ENCODE measurements around the gene NUTM2E. TPM values are rescaled to one million over a fixed set of nuclear protein-coding genes. Genes with fewer than 3 reads are reported as not detected.
"Not testable (repeated sequence)": the region's sequence is repeated elsewhere in the genome, so short reads cannot be mapped to it uniquely, and the experiment has no call there.

The NUTM2E gene, protein sequence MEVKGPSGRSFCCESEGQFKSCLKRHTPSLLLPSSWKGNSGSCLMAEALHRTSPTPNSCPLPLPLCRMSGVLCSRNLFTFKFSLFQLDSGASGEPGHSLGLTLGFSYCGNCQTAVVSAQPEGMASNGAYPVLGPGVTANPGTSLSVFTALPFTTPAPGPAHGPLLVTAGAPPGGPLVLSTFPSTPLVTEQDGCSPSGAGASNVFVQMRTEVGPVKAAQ (N-terminal part only)
- total RNA-seq (under 1 TPM in 4 of 7 donors, not detected in 3; 0.12 to 0.31 (median 0.26) TPM), polyA plus RNA-seq (under 1 TPM; 0.30 to 0.53 TPM)
- long read RNA-seq, donor 1 = 0 reads
- long read RNA-seq, donor 2 = 0 reads
- long read RNA-seq, donor 3 = 0 reads

GRCh38 chr10:79826496-79827215 is at the start of gene NUTM2E:
Gene NUTM2E (plus strand): TSS chr10:79826739. CDS start chr10:79841741, 15,002 bp downstream.
- H3K36me3 ChIP-seq; H3K27me3 ChIP-seq; H3K4me1 ChIP-seq (ENCODE audit: insufficient read depth); H3K9me3 ChIP-seq; intact Hi-C loops (cut with DNase I): not testable (repeated sequence)
- H3K4me3 ChIP-seq = peak within 1 kb of the TSS; percentile 62
- TF ChIP-seq POLR2A (IDR thresholded peaks at IDR 0.05) = peak; percentile 58
- peak within 1 kb of the TSS; percentile 75 to 80 for H3K27ac ChIP-seq
- peak; percentile 73 to 85 (median 82) for DNase-seq
- WGBS, 3 donors = 0% methylated on average over 6 to 57 of the region's 78 CpGs

DNA sequence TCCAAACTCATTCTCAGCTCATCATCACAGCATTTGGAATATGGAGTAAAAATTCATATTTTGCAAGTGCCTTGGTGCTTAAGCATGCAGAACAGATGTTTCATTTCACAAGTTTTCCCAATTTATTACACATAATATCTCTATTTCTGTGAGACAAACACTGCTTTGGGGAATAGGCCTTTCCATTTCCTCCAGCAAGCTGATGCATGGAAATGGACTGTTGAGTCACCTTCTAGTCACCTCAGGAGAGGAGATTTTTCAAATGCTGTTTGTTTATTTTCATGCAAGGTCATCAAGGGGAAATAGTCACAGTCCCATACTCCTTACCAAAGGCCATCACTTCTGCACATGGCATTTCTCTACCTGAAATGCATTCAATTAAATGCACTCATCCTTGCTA is 48.5 kb upstream of the NUTM2E start:
- H3K9me3 ChIP-seq; H3K4me1 ChIP-seq (ENCODE audit: insufficient read depth); intact Hi-C loops (cut with DNase I); H3K4me3 ChIP-seq; DNase-seq; H3K27me3 ChIP-seq; H3K27ac ChIP-seq; H3K36me3 ChIP-seq: not testable (repeated sequence)

DNA sequence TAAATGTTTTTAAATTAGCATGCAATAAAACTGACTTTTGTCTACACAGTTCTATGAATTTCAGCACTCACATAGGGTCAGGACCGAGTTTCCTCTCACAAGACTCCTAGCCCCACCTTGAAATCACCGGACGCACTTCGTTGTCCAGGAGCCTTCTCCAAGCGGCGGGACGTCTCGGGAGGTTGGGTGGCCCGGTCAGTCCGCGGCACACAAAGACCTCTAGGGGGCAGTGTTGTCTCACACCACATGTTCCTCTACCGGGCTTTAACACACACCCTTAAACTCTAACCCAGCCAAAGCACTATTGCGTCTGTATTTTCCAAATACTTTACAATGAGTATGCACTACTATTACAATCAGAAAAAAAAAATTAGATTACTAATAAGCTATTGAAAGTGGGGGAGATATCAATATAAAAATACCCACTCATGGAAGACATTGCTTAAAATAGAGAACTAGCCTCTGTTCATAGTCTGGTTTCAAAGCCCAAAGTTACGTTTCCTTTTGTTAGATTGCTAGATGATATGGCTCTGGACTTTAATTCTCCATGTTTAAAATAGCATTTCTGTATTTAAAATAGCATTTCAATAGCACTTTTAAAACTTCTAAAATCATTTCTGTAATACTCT is 47.1 kb upstream of the NUTM2E start:
- H3K36me3 ChIP-seq; H3K27me3 ChIP-seq; H3K9me3 ChIP-seq; intact Hi-C loops (cut with DNase I); H3K4me3 ChIP-seq; H3K27ac ChIP-seq; H3K4me1 ChIP-seq (ENCODE audit: insufficient read depth): not testable (repeated sequence)
- TF ChIP-seq, protein P1, sequence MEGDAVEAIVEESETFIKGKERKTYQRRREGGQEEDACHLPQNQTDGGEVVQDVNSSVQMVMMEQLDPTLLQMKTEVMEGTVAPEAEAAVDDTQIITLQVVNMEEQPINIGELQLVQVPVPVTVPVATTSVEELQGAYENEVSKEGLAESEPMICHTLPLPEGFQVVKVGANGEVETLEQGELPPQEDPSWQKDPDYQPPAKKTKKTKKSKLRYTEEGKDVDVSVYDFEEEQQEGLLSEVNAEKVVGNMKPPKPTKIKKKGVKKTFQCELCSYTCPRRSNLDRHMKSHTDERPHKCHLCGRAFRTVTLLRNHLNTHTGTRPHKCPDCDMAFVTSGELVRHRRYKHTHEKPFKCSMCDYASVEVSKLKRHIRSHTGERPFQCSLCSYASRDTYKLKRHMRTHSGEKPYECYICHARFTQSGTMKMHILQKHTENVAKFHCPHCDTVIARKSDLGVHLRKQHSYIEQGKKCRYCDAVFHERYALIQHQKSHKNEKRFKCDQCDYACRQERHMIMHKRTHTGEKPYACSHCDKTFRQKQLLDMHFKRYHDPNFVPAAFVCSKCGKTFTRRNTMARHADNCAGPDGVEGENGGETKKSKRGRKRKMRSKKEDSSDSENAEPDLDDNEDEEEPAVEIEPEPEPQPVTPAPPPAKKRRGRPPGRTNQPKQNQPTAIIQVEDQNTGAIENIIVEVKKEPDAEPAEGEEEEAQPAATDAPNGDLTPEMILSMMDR (IDR thresholded peaks at IDR 0.05) = peak in 1 of 3 donors; percentile 36
- DNase-seq = peak; percentile 59 to 77 (median 71)
- WGBS, 3 donors = 2 to 6% (median 3%) methylated on average over 13 to 14 of the region's 14 CpGs

GRCh38 chr10:79779992-79780391 is 46.5 kb upstream of the NUTM2E start:
- H3K4me3 ChIP-seq; H3K9me3 ChIP-seq; H3K4me1 ChIP-seq (ENCODE audit: insufficient read depth); H3K36me3 ChIP-seq; DNase-seq; intact Hi-C loops (cut with DNase I); H3K27me3 ChIP-seq; H3K27ac ChIP-seq: not testable (repeated sequence)
- 36 to 80% (median 58%) methylated on average over 1 of the region's 2 CpGs for WGBS, 3 donors

GRCh38 chr10:79781584-79781983 is 45.0 kb upstream of the NUTM2E start:
- intact Hi-C loops (cut with DNase I); H3K4me1 ChIP-seq (ENCODE audit: insufficient read depth); H3K9me3 ChIP-seq; DNase-seq; H3K27ac ChIP-seq; H3K4me3 ChIP-seq; H3K36me3 ChIP-seq; H3K27me3 ChIP-seq: not testable (repeated sequence)
- WGBS, 3 donors = 92 to 94% (median 94%) methylated on average over 3 of the region's 3 CpGs

DNA sequence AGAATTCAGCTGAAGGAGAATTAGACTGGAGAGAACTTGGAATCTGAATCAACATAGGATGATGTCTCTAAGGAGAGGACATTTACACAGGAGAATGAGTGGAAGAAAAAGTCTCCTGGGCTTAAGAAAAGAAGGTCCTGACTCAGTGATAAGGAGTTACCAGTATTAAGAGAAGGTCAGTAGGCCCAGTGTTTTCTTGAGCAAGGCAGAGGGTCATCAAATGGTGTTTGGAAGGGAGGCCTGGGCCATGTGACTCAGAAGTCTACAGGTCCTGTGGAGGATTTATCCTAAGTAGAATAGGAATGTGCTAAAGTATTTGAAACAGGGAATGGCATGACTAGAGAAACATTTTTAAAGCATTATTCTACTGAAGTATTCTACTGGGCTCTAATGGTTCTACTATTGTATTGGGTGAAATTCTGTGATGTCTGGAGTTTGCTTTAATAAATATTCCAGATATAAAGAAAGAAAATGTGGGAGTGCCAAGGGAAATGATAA is 39.0 kb upstream of the NUTM2E start:
- H3K36me3 ChIP-seq; DNase-seq; intact Hi-C loops (cut with DNase I); H3K4me3 ChIP-seq; H3K27ac ChIP-seq; H3K27me3 ChIP-seq; H3K9me3 ChIP-seq; H3K4me1 ChIP-seq (ENCODE audit: insufficient read depth): not testable (repeated sequence)

DNA sequence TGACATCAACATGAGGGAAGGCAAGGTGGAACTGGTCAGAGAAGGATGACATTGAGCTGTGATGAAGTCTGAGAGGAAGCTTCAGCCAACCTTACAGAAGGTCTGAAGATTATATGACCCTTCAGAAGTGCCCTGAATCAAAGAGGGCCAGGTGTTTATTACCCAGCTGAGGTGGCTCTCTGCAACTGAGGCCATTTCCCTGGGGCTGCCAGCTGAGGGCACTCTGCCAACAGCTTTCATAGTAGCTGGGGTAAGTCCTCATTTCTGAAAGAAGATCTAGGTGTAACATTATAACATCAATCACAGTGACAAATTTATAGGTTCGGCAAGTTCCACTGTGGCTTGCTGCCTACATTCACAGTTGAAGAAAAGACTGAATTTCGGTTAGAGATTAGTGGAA is 37.2 kb upstream of the NUTM2E start:
- H3K36me3 ChIP-seq; H3K27me3 ChIP-seq; H3K27ac ChIP-seq; H3K4me1 ChIP-seq (ENCODE audit: insufficient read depth); DNase-seq; H3K4me3 ChIP-seq; H3K9me3 ChIP-seq; intact Hi-C loops (cut with DNase I): not testable (repeated sequence)
- WGBS, 3 donors = 82 to 95% methylated on average over 1 to 2 of the region's 2 CpGs; no CpG with 5 or more reads in 1 of the 3 donors

GRCh38 chr10:79791906-79792517 is 34.5 kb upstream of the NUTM2E start:
- H3K4me1 ChIP-seq (ENCODE audit: insufficient read depth); DNase-seq; H3K27me3 ChIP-seq; H3K36me3 ChIP-seq; H3K9me3 ChIP-seq; intact Hi-C loops (cut with DNase I); H3K4me3 ChIP-seq; H3K27ac ChIP-seq: not testable (repeated sequence)
- WGBS, 3 donors = 95 to 100% (median 99%) methylated on average over 3 of the region's 4 CpGs

- H3K4me3 ChIP-seq; H3K4me1 ChIP-seq (ENCODE audit: insufficient read depth); H3K27ac ChIP-seq; H3K27me3 ChIP-seq; H3K9me3 ChIP-seq; H3K36me3 ChIP-seq; intact Hi-C loops (cut with DNase I); DNase-seq: not testable (repeated sequence)
- 40% methylated on average over 1 of the region's 1 CpG; no CpG with 5 or more reads in 2 of the 3 donors for WGBS, 3 donors
These were observed 27.2 kb upstream of the NUTM2E start for GRCh38 chr10:79799337-79799736.

DNA sequence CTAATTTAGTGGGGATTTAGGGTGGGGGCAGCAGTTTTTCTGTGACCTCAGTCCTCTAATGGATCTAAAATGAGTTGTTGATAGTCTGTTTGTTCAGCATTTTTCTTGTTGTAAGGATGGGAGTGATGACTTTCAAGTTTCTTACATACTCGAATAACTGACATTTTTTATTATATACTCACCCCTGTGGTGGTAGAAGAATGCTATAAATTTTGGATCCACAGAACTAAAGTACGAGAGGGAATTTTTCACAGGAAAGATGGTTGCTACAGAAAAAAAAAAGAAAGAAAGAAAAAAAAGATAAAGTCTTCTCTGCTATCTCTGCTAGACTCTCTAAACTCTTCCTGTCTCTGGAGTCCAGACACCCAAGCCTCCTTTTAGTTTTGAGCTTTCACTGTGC is 20.7 kb upstream of the NUTM2E start:
- H3K4me3 ChIP-seq; H3K9me3 ChIP-seq; H3K36me3 ChIP-seq; DNase-seq; H3K4me1 ChIP-seq (ENCODE audit: insufficient read depth); intact Hi-C loops (cut with DNase I); H3K27me3 ChIP-seq; H3K27ac ChIP-seq: not testable (repeated sequence)
- WGBS, 3 donors = 52 to 66% (median 53%) methylated on average over 2 of the region's 2 CpGs
